ENCODE data around the gene PALS2. TPM values are rescaled to one million over a fixed set of nuclear protein-coding genes. Genes with fewer than 3 reads are reported as not detected.

The PALS2 gene, protein sequence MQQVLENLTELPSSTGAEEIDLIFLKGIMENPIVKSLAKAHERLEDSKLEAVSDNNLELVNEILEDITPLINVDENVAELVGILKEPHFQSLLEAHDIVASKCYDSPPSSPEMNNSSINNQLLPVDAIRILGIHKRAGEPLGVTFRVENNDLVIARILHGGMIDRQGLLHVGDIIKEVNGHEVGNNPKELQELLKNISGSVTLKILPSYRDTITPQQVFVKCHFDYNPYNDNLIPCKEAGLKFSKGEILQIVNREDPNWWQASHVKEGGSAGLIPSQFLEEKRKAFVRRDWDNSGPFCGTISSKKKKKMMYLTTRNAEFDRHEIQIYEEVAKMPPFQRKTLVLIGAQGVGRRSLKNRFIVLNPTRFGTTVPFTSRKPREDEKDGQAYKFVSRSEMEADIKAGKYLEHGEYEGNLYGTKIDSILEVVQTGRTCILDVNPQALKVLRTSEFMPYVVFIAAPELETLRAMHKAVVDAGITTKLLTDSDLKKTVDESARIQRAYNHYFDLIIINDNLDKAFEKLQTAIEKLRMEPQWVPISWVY
- 10 to 100 TPM in 1 of 4 donors, 1 to 10 TPM in 3; 6.9 to 14.2 (median 7.7) TPM for total RNA-seq
- polyA plus RNA-seq, result 1 to 10 TPM in 2 of 3 donors, under 1 TPM in 1; 0.60 to 2.9 (median 1.2) TPM

DNA sequence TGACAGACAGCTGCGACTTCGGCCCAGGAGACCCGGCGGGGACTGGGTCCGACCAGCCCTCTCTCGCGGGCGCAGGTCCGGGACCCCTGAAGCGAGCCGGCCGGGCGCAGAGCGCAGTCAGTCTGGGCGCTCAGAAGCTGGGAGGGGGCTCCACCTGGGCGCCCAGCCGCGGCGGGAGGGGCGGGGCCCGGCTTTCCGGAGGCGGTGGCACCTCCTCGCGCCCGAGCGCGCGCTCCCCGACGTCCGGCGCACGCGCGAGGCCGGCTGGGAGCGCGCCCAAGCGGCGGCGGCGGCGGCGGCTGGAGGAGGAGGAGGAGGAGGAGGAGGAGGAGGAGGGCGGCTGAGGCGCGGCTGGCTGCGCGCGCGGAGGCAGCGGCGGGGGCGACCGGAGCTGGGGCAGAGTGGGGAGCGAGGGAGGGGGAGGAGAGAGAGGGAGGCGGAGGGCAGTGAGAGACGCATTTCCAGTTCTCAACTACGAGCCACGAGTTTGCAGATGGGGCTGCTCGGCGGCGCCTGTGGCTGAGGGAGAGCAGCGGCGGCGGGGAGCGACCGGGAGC, at the start of gene PALS2:
PALS2 (plus strand) TSS at position 456 of the 557 bp plus-strand sequence. CDS start 50,216 bp downstream, outside the sequence.
- H3K27ac ChIP-seq, result peak within 1 kb of the TSS; percentile 77 to 87 (median 82)
- intact Hi-C loops (cut with DNase I), result loop anchor here (5.0 to 10.0 kb wide), 3 partner anchors 92 to 1098 kb away; partner anchors contain the start of genes GSDME and IGF2BP3
- TF ChIP-seq, protein P1, sequence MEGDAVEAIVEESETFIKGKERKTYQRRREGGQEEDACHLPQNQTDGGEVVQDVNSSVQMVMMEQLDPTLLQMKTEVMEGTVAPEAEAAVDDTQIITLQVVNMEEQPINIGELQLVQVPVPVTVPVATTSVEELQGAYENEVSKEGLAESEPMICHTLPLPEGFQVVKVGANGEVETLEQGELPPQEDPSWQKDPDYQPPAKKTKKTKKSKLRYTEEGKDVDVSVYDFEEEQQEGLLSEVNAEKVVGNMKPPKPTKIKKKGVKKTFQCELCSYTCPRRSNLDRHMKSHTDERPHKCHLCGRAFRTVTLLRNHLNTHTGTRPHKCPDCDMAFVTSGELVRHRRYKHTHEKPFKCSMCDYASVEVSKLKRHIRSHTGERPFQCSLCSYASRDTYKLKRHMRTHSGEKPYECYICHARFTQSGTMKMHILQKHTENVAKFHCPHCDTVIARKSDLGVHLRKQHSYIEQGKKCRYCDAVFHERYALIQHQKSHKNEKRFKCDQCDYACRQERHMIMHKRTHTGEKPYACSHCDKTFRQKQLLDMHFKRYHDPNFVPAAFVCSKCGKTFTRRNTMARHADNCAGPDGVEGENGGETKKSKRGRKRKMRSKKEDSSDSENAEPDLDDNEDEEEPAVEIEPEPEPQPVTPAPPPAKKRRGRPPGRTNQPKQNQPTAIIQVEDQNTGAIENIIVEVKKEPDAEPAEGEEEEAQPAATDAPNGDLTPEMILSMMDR (IDR thresholded peaks at IDR 0.05), result no peak
- TF ChIP-seq POLR2AphosphoS5 (IDR thresholded peaks at IDR 0.05), result peak in 2 of 4 donors; percentile 21 to 39
- no peaks in the 10 kb centered on the region for H3K9me3 ChIP-seq
- peak; percentile 80 for DNase-seq
- H3K36me3 ChIP-seq, result no peaks in the 10 kb centered on the region
- H3K4me3 ChIP-seq, result peak within 1 kb of the TSS; percentile 71 to 85 (median 79)
- H3K4me1 ChIP-seq, result peaks cover 0 to 14% (median 9%) of the 10 kb centered on the region in 4 donors
- no peaks in the 10 kb centered on the region for H3K27me3 ChIP-seq
- WGBS, 2 donors, result 0 to 1% methylated on average over 67 to 69 of the region's 69 CpGs

GRCh38 chr7:24531255-24531654, 42.0 kb upstream of the PALS2 start:
- H3K27ac ChIP-seq, result no peak overlapping the region
- WGBS, 2 donors, result 83 to 86% methylated on average over 4 of the region's 4 CpGs
- H3K4me3 ChIP-seq, result no peak overlapping the region
- no peaks in the 10 kb centered on the region for H3K9me3 ChIP-seq
- intact Hi-C loops (cut with DNase I), result no loop called here
- TF ChIP-seq POLR2AphosphoS5 (IDR thresholded peaks at IDR 0.05), result no peak
- TF ChIP-seq POLR2A (IDR thresholded peaks at IDR 0.05), result no peak
- no peaks in the 10 kb centered on the region for H3K36me3 ChIP-seq
- no peak for DNase-seq
- no peaks in the 10 kb centered on the region for H3K27me3 ChIP-seq
- H3K4me1 ChIP-seq, result no peaks in the 10 kb centered on the region

DNA sequence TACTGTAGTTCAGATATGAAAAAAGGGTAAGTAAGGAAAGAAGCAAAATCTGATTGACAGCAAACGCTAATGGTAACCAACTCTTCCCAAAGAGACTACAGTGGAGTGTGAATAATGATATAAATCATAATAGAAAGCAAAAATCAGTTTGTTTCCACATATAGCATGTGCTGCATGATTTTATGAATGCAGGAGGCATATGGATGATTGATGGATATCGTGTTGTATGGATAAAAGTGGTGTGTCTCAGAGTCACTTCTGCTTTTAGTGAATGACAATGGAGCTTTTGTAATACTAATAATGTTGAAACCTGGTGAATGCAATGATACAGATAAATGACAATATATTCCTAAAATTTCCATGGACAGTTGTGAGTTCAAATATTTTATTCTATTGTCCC, 36.6 kb upstream of the PALS2 start:
- no peak for DNase-seq
- intact Hi-C loops (cut with DNase I), result no loop called here

DNA sequence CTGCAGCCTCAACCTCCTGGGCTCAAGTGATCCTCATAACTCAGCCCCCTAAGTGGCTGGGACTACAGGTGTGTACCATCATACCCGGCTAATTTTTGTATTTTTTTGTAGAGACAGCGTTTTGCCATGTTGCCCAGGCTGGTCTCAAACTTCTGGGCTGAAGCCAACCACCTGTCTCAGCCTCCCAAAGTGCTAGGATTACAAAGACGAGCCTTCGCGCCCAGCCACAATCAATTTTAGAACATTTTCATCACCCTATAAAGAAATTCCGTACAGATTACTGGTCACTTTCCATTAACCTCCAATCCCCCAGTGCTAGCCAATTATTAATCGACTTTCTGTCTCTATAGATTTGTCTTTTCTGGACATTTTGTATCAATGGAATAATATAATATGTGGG, 32.3 kb upstream of the PALS2 start:
- H3K36me3 ChIP-seq, result no peaks in the 10 kb centered on the region
- 72 to 87% methylated on average over 7 of the region's 7 CpGs for whole genome bisulfite sequencing, 2 donors

More for the DNA sequence above, 36.6 kb upstream of the PALS2 start:
- Histone ChIP-seq H3K36me3 (no peaks in the 10 kb centered on the region), H3K9me3 (no peaks in the 10 kb centered on the region), H3K27me3 (no peaks in the 10 kb centered on the region), H3K4me1 (no peaks in the 10 kb centered on the region), H3K27ac (no peak overlapping the region), H3K4me3 (no peak overlapping the region)
- WGBS, 2 donors, result 71 to 80% methylated on average over 2 of the region's 2 CpGs
- TF ChIP-seq, protein P1 (IDR thresholded peaks at IDR 0.05), result no peak

DNA sequence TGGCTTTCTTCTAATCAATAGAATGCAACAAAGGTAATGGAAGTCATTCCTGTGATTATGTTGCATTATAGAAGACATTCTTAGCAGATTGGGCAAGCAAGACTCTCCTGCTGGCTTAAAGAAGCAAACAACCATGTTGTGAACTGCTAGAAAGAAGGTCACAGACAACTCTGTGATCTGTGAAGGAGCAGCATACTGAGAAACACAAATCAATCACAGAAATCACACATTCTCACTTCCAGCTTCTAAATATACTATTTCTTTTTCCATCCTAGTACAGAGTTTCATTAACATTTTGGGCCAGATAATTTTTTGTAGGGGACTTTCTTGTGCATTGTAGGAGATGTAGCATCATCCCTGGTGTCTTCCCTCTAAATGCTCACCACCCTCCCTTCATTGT, 28.0 kb upstream of the PALS2 start:
- Histone ChIP-seq H3K36me3 (no peaks in the 10 kb centered on the region), H3K9me3 (no peaks in the 10 kb centered on the region), H3K27me3 (no peaks in the 10 kb centered on the region), H3K4me1 (no peaks in the 10 kb centered on the region), H3K27ac (no peak overlapping the region), H3K4me3 (no peak overlapping the region)
- intact Hi-C loops (cut with DNase I), result no loop called here
- TF ChIP-seq, protein P1 (IDR thresholded peaks at IDR 0.05), result no peak
- TF ChIP-seq EP300 (IDR thresholded peaks at IDR 0.05) (no peak), POLR2AphosphoS5 (IDR thresholded peaks at IDR 0.05) (no peak), POLR2A (IDR thresholded peaks at IDR 0.05) (no peak)
- no peak for DNase-seq

More for the DNA sequence above, 32.3 kb upstream of the PALS2 start:
- Histone ChIP-seq H3K27me3 (no peaks in the 10 kb centered on the region), H3K4me1 (no peaks in the 10 kb centered on the region), H3K9me3 (no peaks in the 10 kb centered on the region), H3K27ac (no peak overlapping the region), H3K4me3 (no peak overlapping the region)
- DNase-seq, result no peak
- intact Hi-C loops (cut with DNase I), result no loop called here
- no peak for TF ChIP-seq POLR2AphosphoS5 (IDR thresholded peaks at IDR 0.05)
- no peak for TF ChIP-seq POLR2A (IDR thresholded peaks at IDR 0.05)
- no peak for TF ChIP-seq EP300 (IDR thresholded peaks at IDR 0.05)
- TF ChIP-seq, protein P1 (IDR thresholded peaks at IDR 0.05), result no peak

Measured in sigmoid colon (tissue), 7 donors.